HG03064 (cell line): Measurements from ENCODE around the gene GPD1.

Experiments used
- ATAC-seq: cut with Tn5 transposase; IDR thresholded peaks from one replicate; pipeline ENCODE4 v1.9.1; 2021; ENCODE audit warnings: low read depth; ENCODE audit not compliant: unreplicated experiment

The GPD1 gene

DNA sequence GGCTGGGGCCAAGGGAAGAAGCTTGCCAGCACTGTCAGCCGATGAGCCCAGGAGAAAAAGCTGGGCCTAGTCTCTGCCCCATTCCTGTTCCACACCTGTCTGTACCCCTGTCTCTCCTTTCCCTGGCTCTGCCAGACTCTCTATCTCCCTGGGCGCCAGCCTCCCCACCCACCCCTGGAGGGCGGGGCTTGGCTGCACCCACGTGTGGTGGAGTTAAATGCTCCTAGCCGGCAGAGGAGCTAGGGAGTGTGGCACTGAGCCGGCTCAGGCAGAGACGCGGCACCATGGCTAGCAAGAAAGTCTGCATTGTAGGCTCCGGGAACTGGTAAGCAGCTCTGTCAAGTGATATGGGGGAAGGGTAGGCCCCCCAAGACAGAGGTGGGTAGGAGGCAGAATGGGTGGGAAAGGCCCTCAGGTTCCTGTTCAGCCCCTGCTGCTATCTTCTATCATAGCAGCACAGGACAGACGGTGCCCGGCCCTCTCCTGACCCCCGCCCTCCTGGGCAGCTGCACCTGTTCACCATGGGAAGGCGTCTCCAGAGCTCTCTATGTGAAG lies at the start of gene GPD1:
TSS of gene GPD1 (plus strand) at position 242 of the 555 bp plus-strand sequence. CDS start at position 285, 43 bp downstream.
- ATAC-seq: no peak

DNA sequence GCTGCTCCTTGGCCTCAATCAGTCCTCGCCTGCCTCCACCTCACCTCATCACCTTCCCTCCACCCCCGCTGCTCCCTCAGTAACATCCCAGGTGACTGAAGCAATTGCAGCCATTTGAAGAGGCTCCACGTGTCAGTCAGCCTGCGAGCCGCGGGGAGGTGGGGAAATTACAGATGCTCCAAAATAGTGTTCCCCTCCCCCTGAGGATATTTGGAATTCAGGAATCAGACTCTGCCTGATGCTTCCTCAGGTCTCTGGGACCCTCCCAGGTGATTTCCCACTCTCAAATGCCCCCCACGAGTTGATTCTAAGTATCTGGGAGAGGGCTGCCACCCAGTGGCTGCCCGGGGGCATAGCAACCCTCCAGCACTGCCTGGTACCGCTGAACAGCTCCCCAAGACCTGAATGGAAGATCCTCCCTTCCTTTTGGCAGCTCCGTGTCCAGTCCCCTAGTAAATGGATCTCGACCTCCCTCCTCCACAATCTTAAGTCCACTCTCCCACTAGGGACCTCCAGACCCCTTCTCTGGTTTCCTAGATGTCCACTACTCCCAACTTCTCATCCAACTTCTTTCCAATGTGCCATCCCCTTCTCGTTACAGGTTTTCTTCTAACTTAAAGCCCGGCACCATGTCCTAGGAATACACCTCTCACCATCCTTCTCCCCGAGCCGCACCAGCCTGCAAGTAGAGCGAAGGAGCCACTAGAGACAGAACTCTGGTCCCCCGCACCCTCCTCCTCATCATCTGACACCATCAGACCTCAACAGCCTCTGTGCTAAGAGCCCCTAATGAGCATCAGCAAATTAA lies 47.8 kb upstream of the GPD1 start:
- ATAC-seq: no peak

DNA sequence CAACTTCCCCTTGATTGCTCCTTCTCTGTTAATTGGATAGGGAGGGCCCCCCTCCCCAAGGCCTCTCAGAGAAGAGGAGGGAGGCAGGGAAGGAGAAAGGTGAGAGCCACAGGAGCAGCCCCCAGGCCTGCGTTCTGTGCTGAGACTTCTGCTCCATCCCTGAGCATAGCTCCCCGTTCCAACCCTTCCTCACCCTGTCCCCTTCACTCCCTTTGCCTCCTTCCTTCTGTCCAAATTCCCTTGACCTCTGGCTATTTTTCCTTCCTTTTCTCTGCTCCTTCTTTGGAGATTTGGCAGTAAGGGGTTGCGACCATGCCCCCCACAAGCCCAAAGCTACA lies 47.2 kb upstream of the GPD1 start:
- no peak for ATAC-seq

DNA sequence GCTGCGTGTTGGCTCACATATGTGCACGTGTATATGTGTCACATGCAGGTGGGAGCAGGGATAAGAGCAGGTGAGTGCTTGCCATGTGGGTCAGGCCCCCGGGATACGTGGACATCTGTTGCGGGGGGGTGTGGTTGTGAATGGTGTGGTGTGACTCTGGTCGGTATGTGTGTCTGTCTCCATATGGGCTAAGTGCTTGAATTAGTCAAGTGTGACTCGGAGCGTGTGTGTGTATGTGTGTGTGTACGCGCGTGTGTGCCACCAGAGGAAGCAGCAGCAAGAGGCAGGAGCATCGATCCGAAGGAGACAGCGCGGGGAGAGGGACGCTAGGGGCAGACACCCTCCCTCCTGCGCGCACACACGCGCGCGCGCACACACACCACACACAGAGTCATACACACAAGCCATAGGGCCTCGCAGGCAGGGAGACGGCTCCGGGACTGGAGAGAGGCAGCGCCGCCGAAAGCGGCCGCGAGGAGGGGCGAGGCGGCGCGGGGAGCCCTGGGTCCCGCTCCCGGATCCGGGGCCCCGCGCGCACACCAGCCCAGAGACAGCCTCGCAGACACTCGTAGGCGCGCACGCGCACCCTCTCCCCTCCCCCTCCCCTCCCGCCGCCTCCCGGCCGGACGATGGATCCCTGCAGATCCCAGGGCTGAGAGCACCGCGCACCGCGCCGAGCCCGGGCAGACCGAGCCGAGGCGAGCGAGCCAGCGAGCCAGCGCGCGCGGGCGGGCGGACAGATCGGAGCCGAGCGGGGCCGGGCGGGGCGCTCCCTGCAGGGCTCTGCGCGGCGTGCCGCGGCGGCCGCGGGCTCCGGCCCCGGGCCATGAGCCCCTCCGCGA lies 46.6 kb upstream of the GPD1 start, which contains the start of gene ASIC1:
TSS of gene ASIC1 (plus strand) at position 597 of the 842 bp plus-strand sequence. CDS start 1,171 bp downstream, outside the sequence.
- ATAC-seq: no peak

GRCh38 chr12:50057896-50058670 lies 45.7 kb upstream of the GPD1 start:
- ATAC-seq: no peak

DNA sequence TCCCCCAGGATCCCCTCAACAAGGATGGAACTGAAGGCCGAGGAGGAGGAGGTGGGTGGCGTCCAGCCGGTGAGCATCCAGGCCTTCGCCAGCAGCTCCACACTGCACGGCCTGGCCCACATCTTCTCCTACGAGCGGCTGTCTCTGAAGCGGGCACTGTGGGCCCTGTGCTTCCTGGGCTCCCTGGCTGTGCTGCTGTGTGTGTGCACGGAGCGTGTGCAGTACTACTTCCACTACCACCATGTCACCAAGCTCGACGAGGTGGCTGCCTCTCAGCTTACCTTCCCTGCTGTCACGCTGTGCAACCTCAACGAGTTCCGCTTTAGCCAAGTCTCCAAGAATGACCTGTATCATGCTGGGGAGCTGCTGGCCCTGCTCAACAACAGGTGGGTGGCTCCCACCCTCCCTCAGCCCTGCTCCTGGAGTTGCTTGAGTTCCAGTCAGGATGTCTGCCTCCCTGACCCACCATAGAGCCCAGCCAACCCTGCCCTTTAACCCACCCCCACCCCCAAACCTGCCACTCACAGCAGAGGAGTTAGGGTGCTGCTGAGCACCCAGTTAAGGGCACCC lies 45.0 kb upstream of the GPD1 start:
- ATAC-seq: no peak

DNA sequence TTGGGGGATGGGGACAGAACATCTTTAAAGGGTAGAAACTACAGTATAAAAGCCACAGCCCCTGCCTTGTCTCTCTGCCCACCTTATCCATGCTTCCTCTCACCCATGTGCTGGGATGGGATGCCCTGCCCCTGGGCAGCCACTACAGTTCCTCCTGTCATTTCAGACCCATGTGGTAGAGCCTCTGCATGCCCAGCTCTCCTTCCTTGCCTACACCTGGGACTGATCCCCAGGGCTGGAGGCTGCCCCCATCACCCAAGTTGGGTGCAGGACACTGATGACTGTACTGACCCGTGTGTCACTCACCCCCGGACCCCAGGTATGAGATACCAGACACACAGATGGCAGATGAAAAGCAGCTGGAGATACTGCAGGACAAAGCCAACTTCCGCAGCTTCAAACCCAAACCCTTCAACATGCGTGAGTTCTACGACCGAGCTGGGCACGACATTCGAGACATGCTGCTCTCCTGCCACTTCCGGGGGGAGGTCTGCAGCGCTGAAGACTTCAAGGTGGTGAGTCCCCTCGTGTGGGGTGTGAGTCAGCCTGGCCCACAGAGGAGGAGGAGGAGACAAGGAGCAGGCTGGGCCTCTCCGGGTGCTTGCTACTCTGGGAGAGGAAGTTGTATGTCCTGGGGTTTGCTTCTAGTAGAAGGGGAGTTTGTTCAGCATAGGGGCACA lies 44.2 kb upstream of the GPD1 start:
- ATAC-seq: no peak

- no peak for ATAC-seq
These were observed 43.7 kb upstream of the GPD1 start for GRCh38 chr12:50060120-50060468.

DNA sequence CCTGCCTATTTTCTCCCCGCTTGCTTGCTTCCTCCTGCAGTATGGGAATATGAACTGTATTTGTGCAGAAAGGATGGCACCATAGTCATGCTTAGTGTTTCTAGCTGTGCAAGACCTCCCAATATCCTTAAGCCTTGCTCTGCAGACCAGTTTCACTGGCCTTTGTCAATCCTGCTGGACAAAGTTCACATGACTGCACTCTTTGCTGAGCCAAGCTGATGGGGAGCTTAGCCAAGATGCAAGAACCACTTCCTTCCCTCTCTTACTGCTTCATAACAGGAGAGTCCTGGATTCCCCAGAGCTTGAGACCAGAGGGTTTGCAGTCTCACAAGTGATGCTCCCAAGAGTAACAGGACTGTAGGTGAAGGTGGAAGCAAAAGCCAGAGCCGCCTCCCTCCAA lies 42.6 kb upstream of the GPD1 start:
- no peak for ATAC-seq

- no peak for ATAC-seq
These were observed 41.7 kb upstream of the GPD1 start for GRCh38 chr12:50061946-50062686.

GRCh38 chr12:50062728-50063460 lies 40.9 kb upstream of the GPD1 start:
- ATAC-seq: no peak

- ATAC-seq: no peak
These were observed 38.0 kb upstream of the GPD1 start for GRCh38 chr12:50065726-50066310.

- no peak for ATAC-seq
These were observed 37.4 kb upstream of the GPD1 start for GRCh38 chr12:50066402-50066801.

DNA sequence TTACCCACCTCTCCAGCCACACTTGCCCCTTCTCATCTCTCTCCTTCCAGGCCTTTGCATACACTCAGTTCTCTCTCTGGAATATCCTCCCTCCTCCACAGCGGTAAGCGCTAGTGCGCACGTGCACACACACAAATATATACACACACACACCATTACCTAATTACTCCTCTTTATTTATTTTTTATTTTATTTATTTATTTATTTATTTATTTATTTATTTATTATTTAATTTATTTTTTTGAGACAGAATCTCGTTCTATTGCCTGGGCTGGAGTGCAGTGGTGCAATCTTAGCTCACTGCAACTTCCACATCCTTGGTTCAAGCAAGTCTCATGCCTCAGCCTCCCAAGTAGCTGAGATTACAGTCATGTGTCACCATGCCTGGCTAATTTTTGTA lies 34.7 kb upstream of the GPD1 start:
- no peak for ATAC-seq

DNA sequence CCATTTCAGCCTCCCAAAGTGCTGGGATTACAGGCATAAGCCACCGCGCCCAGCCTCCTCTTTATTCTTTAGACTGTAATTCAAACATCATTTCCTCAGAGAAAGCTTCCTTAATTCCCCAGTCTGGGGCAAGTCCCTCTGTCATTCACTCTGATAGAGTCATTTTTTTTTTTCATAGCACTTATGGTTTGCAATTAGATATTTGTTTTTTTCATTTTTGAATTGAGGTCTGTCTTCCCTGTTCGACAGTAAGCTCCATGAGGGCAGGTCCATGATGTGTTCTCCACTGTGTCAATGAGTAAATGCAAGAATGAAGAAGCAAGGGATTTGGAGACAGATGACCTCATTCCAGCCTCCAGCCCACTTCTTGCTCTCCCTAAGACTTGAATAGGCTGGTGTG lies 34.3 kb upstream of the GPD1 start:
- ATAC-seq: no peak

DNA sequence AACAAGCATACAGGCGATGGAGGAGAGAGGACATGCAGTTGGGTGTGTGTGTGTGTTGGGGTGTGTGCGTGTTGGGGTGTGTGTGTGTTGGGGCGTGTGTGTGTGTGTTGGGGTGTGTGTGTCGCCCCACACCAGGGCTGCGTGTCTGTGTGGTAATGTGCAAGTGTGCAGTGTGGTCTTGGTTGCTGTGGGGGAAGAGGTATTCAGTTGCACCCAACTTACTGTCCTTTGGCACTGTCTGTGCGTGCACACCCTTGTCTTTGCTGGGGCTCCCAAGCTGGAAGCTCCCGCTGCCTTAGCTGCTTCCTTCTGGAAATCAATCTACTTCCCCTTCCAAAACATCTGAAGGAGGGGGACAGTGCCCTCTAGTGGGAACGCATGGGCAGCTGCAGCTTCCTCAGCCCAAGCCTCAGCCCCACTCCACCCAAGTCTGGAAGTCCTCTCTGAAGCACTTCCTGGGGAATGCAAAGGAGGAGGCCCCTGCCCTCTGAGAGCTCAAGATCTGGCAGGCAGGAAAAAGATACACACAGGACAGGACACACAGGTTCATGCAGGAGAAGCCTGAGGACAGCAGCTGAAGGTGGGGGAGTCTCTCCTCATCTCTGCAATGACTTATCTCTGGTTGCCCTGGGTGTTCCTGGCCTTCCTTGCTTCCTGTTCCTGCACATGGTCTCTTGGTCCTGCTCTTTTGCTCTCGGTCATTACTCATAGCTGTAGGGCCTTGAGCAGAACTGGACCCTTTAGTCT lies 33.3 kb upstream of the GPD1 start:
- no peak for ATAC-seq

- ATAC-seq: no peak
These were observed 31.5 kb upstream of the GPD1 start for GRCh38 chr12:50072198-50072907.
